Measurements from ENCODE around the gene SERPINA10.

DNA sequence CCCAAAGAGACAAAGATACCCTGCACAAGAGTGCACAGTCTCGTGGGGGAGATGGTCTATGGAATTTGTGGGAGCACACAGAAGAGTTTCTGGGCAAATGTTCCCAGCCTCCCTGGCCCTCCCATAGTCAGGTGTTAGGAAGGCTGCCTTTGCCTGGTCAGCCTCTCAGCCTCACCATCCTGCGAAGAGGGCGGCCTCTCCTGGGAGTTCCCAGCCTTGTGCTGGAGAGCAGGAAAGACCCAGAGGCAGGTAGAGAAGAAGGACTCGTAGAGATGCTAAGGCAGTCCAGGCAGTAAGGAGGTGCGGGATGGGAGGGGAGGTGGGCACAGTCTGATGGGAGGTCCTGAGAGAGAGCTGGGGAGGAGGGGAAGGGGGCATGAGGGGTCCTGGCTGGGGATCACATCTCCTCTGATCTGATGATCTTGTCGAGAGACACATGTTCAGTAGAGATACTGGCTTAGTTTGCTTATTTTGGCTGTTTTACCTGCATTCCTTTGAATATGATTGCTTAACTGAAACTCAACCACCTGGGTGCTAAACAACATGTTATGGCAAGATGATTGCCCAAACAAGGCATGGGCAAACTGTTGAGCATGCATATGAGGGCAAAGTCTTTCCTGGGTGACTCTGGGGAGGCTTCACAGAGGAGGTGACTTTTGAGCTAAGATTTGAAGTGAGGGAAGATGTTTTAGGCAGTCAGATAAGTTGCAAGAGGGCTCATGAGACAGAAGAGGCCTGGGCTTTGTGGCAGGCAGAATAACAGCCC is 19.6 kb upstream of the SERPINA10 start:
- TF ChIP-seq, protein P1, sequence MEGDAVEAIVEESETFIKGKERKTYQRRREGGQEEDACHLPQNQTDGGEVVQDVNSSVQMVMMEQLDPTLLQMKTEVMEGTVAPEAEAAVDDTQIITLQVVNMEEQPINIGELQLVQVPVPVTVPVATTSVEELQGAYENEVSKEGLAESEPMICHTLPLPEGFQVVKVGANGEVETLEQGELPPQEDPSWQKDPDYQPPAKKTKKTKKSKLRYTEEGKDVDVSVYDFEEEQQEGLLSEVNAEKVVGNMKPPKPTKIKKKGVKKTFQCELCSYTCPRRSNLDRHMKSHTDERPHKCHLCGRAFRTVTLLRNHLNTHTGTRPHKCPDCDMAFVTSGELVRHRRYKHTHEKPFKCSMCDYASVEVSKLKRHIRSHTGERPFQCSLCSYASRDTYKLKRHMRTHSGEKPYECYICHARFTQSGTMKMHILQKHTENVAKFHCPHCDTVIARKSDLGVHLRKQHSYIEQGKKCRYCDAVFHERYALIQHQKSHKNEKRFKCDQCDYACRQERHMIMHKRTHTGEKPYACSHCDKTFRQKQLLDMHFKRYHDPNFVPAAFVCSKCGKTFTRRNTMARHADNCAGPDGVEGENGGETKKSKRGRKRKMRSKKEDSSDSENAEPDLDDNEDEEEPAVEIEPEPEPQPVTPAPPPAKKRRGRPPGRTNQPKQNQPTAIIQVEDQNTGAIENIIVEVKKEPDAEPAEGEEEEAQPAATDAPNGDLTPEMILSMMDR (IDR thresholded peaks at IDR 0.05; ENCODE audit: low read depth, low read length, poor library complexity, severe bottlenecking), result no peak
- TF ChIP-seq EZH2phosphoT487 (IDR thresholded peaks at IDR 0.05; ENCODE audit: borderline replicate concordance, low read length), result no peak

Data from DOHH2 (cell line).